ENCODE data around the gene BSN.

GRCh38 chr3:49703956-49704355, 149.7 kb downstream of the BSN start:
- TF ChIP-seq CTCF (IDR thresholded peaks at IDR 0.05) (no peak), POLR2A (IDR thresholded peaks at IDR 0.05) (no peak)

Data from right lobe of liver (tissue), 4 donors.